ENCODE data around the gene ATP8B3. TPM values are rescaled to one million over a fixed set of nuclear protein-coding genes. Genes with fewer than 3 reads are reported as not detected.

The ATP8B3 gene
- polyA plus RNA-seq, 1 donor (not counting 4 experiments of a cell fraction or from before 2014, with no cell fraction given), result 0.98 TPM

GRCh38 chr19:1849132-1849474, 37.0 kb upstream of the ATP8B3 start:
- TF ChIP-seq CTCF (optimal IDR thresholded peaks at IDR 0.05 in 1 of 3, IDR thresholded peaks at IDR 0.05 in 1 of 3, conservative IDR thresholded peaks at IDR 0.05 in 1 of 3; ENCODE audit: extremely low read depth in 1 of 3, insufficient read depth in 2 of 3, low read length in 3 of 3) (no peak), EZH2 (IDR thresholded peaks at IDR 0.05; ENCODE audit: low read length) (no peak)
- FAIRE-seq (no peak), DNase-seq (ENCODE audit: low read depth, low spot score) (no peak)
- peaks cover 11% of the 10 kb centered on the region for H4K20me1 ChIP-seq (ENCODE audit: control insufficient read depth, extremely low read depth, insufficient read depth, low read length)
- H3K4me3 ChIP-seq (ENCODE audit: control insufficient read depth in 2 of 3, extremely low read depth in 1 of 3, insufficient read depth in 2 of 3, low read depth in 1 of 3, low read length in 3 of 3), result no peak overlapping the region
- dilution Hi-C loops (cut with MboI; ENCODE audit: extremely low pct_ligation_motif_present, low sequenced_read_pairs), result no loop called here
- H3K27ac ChIP-seq (ENCODE audit: control insufficient read depth, insufficient read depth, low read length), result peak overlapping the region; percentile 89
- H3K9ac ChIP-seq (ENCODE audit: control insufficient read depth, extremely low read depth, insufficient read depth, low read length), result peak overlapping the region; percentile 94
- H3K9me3 ChIP-seq (ENCODE audit: control insufficient read depth, low read depth, low read length), result no peaks in the 10 kb centered on the region
- no peak overlapping the region for H2AFZ ChIP-seq (ENCODE audit: control insufficient read depth, low read length)
- H3K9me1 ChIP-seq (ENCODE audit: control insufficient read depth, extremely low read depth, insufficient read depth, low read length), result no peaks in the 10 kb centered on the region
- H3K36me3 ChIP-seq (ENCODE audit: control insufficient read depth in 2 of 2, extremely low read depth in 1 of 2, insufficient read depth in 2 of 2, low read length in 2 of 2), result peaks cover 8 to 12% of the 10 kb centered on the region in 2 experiments
- H3K79me2 ChIP-seq (ENCODE audit: control insufficient read depth, insufficient read depth, low read length), result peaks cover 63% of the 10 kb centered on the region
- H3K27me3 ChIP-seq (ENCODE audit: control insufficient read depth, extremely low read depth, insufficient read depth, low read length), result no peaks in the 10 kb centered on the region
- peak overlapping the region; percentile 37 for H3K4me2 ChIP-seq (ENCODE audit: control insufficient read depth, extremely low read depth, insufficient read depth, low read depth, low read length)
- peaks cover 41% of the 10 kb centered on the region for H3K4me1 ChIP-seq (ENCODE audit: control insufficient read depth, extremely low read depth, insufficient read depth, low read length)

GRCh38 chr19:1848399-1849131, 36.5 kb upstream of the ATP8B3 start, which contains the start of gene REXO1:
TSS of gene REXO1 (minus strand) at chr19:1848483. CDS start at chr19:1848358, 125 bp downstream.
- H3K9ac ChIP-seq (ENCODE audit: control insufficient read depth, extremely low read depth, insufficient read depth, low read length), result peak within 1 kb of the TSS; percentile 94
- FAIRE-seq (peak; percentile 80), DNase-seq (ENCODE audit: low read depth, low spot score) (no peak)
- dilution Hi-C loops (cut with MboI; ENCODE audit: extremely low pct_ligation_motif_present, low sequenced_read_pairs), result no loop called here
- TF ChIP-seq CTCF (optimal IDR thresholded peaks at IDR 0.05 in 1 of 3, IDR thresholded peaks at IDR 0.05 in 1 of 3, conservative IDR thresholded peaks at IDR 0.05 in 1 of 3; ENCODE audit: extremely low read depth in 1 of 3, insufficient read depth in 2 of 3, low read length in 3 of 3), result peak; percentile 81 to 90 (median 86)
- no peak for TF ChIP-seq EZH2 (IDR thresholded peaks at IDR 0.05; ENCODE audit: low read length)
- H3K4me2 ChIP-seq (ENCODE audit: control insufficient read depth, extremely low read depth, insufficient read depth, low read depth, low read length), result peak within 1 kb of the TSS; percentile 95
- no peaks in the 10 kb centered on the region for H3K9me1 ChIP-seq (ENCODE audit: control insufficient read depth, extremely low read depth, insufficient read depth, low read length)
- H3K36me3 ChIP-seq (ENCODE audit: control insufficient read depth in 2 of 2, extremely low read depth in 1 of 2, insufficient read depth in 2 of 2, low read length in 2 of 2), result peaks cover 8 to 12% of the 10 kb centered on the region in 2 experiments
- H3K27me3 ChIP-seq (ENCODE audit: control insufficient read depth, extremely low read depth, insufficient read depth, low read length), result no peaks in the 10 kb centered on the region
- no peaks in the 10 kb centered on the region for H3K9me3 ChIP-seq (ENCODE audit: control insufficient read depth, low read depth, low read length)
- H3K4me1 ChIP-seq (ENCODE audit: control insufficient read depth, extremely low read depth, insufficient read depth, low read length), result peaks cover 41% of the 10 kb centered on the region
- peak within 1 kb of the TSS; percentile 81 to 87 (median 85) for H3K4me3 ChIP-seq (ENCODE audit: control insufficient read depth in 2 of 3, extremely low read depth in 1 of 3, insufficient read depth in 2 of 3, low read depth in 1 of 3, low read length in 3 of 3)
- H3K27ac ChIP-seq (ENCODE audit: control insufficient read depth, insufficient read depth, low read length), result peak within 1 kb of the TSS; percentile 89
- H3K79me2 ChIP-seq (ENCODE audit: control insufficient read depth, insufficient read depth, low read length), result peaks cover 64% of the 10 kb centered on the region
- H4K20me1 ChIP-seq (ENCODE audit: control insufficient read depth, extremely low read depth, insufficient read depth, low read length), result peaks cover 12% of the 10 kb centered on the region
- peak within 1 kb of the TSS; percentile 44 for H2AFZ ChIP-seq (ENCODE audit: control insufficient read depth, low read length)
